Measurements from ENCODE around the gene ALOX15. TPM values are rescaled to one million over a fixed set of nuclear protein-coding genes. Genes with fewer than 3 reads are reported as not detected.

Gene ALOX15
- total RNA-seq, 1 experiment from 2014 or later = not detected

Other genes starting within 250 kb of the ALOX15 start
- gene SPNS3, start 207.7 kb downstream of the ALOX15 start, total RNA-seq (2014; rRNA removed; shearing (Covaris generic)) = not detected in 2 replicates
- gene SPNS2, start 142.8 kb downstream of the ALOX15 start, total RNA-seq (2014; rRNA removed; shearing (Covaris generic)) = not detected in 2 replicates
- 25.3 and 28.1 TPM in 2 replicates for gene MYBBP1A, start 86.3 kb downstream of the ALOX15 start, total RNA-seq (2014; rRNA removed; shearing (Covaris generic))
- gene GGT6, start 81.1 kb downstream of the ALOX15 start, total RNA-seq (2014; rRNA removed; shearing (Covaris generic)) = not detected in 2 replicates
- gene SMTNL2, start 57.1 kb downstream of the ALOX15 start, total RNA-seq (2014; rRNA removed; shearing (Covaris generic)) = not detected in 2 replicates
- 8.8 and 23.7 TPM in 2 replicates for gene PELP1, start 62.5 kb upstream of the ALOX15 start, total RNA-seq (2014; rRNA removed; shearing (Covaris generic))
- gene ARRB2, start 69.0 kb upstream of the ALOX15 start, total RNA-seq (2014; rRNA removed; shearing (Covaris generic)) = 10.6 and 14.3 TPM in 2 replicates
- gene MED11, start 89.8 kb upstream of the ALOX15 start, total RNA-seq (2014; rRNA removed; shearing (Covaris generic)) = 25.4 and 26.4 TPM in 2 replicates
- gene ZMYND15, start 98.2 kb upstream of the ALOX15 start, total RNA-seq (2014; rRNA removed; shearing (Covaris generic)) = not detected in 2 replicates
- gene CXCL16, start 98.2 kb upstream of the ALOX15 start, total RNA-seq (2014; rRNA removed; shearing (Covaris generic)) = 0.12 and 0.29 TPM in 2 replicates
- gene TM4SF5, start 130.2 kb upstream of the ALOX15 start, total RNA-seq (2014; rRNA removed; shearing (Covaris generic)) = not detected in 2 replicates
- 0.96 and 1.3 TPM in 2 replicates for gene VMO1, start 144.7 kb upstream of the ALOX15 start, total RNA-seq (2014; rRNA removed; shearing (Covaris generic))
- not detected in 2 replicates for gene GLTPD2, start 147.3 kb upstream of the ALOX15 start, total RNA-seq (2014; rRNA removed; shearing (Covaris generic))
- gene PSMB6, start 154.5 kb upstream of the ALOX15 start, total RNA-seq (2014; rRNA removed; shearing (Covaris generic)) = 319 and 393 TPM in 2 replicates
- gene PLD2, start 165.5 kb upstream of the ALOX15 start, total RNA-seq (2014; rRNA removed; shearing (Covaris generic)) = 7.0 and 12.1 TPM in 2 replicates
- 11.0 and 11.1 TPM in 2 replicates for gene MINK1, start 191.7 kb upstream of the ALOX15 start, total RNA-seq (2014; rRNA removed; shearing (Covaris generic))

All from RPMI7951 (cell line).